A673 (cell line): ENCODE results near the gene CMPK2.

Experiments
- CTCF ChIP-seq: fragments of 300-800, 200-600 bp; sonication (generic); conservative IDR thresholded peaks from 2 replicates; pipeline ENCODE4 v1.5.1; 2017; ENCODE audit warnings: low read depth, mild to moderate bottlenecking, antibody characterized with exemption, low read length, moderate library complexity, mixed read lengths
- EZH2 ChIP-seq: fragments of 200-600 bp; sonication (generic); IDR thresholded peaks from 2 replicates; pipeline ENCODE4 v1.6.1; 2017; ENCODE audit warnings: borderline replicate concordance, low read depth, mild to moderate bottlenecking, mixed read lengths, antibody characterized with exemption, low read length; ENCODE audit not compliant: poor library complexity, severe bottlenecking

- TF ChIP-seq EZH2 (no peak), CTCF (no peak)
Measured at GRCh38 chr2:6808426-6808825, 57.3 kb downstream of the CMPK2 start.
